Thymus (tissue), 11 donors: Measurements from ENCODE around the gene ZNF740. TPM values are rescaled to one million over a fixed set of nuclear protein-coding genes. Genes with fewer than 3 reads are reported as not detected.

ENCODE experiments used
- DNase-seq, 9 donors: peaks; one replicate each; pipeline ENCODE4 v3.0.0-alpha.2; 2013; ENCODE audit warnings: low spot score in 9 of 9, low read depth in 6 of 9, missing footprints in 1 of 9
- H3K27ac ChIP-seq, 2 donors: one replicate each; pipeline ENCODE4 v1.5.1; 2013; ENCODE audit warnings: control low read depth in 1 of 2, low read depth in 1 of 2, low read length in 1 of 2, mild to moderate bottlenecking in 1 of 2, moderate library complexity in 1 of 2
- H3K27me3 ChIP-seq, 2 donors: one replicate each; pipeline ENCODE4 v1.5.1; 2013; ENCODE audit warnings: low read length in 1 of 2; ENCODE audit not compliant: control insufficient read depth in 2 of 2, insufficient read depth in 1 of 2
- H3K36me3 ChIP-seq, 2 donors: one replicate each; pipeline ENCODE4 v1.5.1; 2013; ENCODE audit warnings: low read length in 1 of 2, mild to moderate bottlenecking in 1 of 2, moderate library complexity in 1 of 2; ENCODE audit not compliant: control insufficient read depth in 2 of 2, insufficient read depth in 2 of 2
- H3K4me1 ChIP-seq, 2 donors: one replicate each; pipeline ENCODE4 v1.5.1; 2013; ENCODE audit warnings: low read length in 2 of 2; ENCODE audit not compliant: control insufficient read depth in 2 of 2, insufficient read depth in 2 of 2
- H3K4me3 ChIP-seq, 2 donors: one replicate each; pipeline ENCODE4 v1.5.1; 2013; ENCODE audit warnings: low read length in 2 of 2, control low read depth in 1 of 2, mild to moderate bottlenecking in 1 of 2
- H3K9me3 ChIP-seq, 2 donors: one replicate each; pipeline ENCODE4 v1.5.1; 2013; ENCODE audit warnings: low read length in 1 of 2, mild to moderate bottlenecking in 1 of 2; ENCODE audit not compliant: control insufficient read depth in 2 of 2, insufficient read depth in 1 of 2
- WGBS: extraction: QIAGEN DNeasy Blood & Tissue Kit; methylation state at CpG from one replicate; pipeline ENCODE4 v1.1.7; 2013; 5-methylcytosine and 5-hydroxymethylcytosine counted together
- polyA plus RNA-seq: library from polyadenylated mRNA; stranded (reverse); fragments of 200-250 nt; gene quantifications from one replicate; pipeline ENCODE4 v1.2.3, GENCODE V29; 2013
- total RNA-seq: library from RNA; stranded (reverse); fragments of 120-200 nt; gene quantifications from one replicate; pipeline ENCODE4 v1.2.4, GENCODE V29; 2013
- donor health status: healthy.

Gene ZNF740
- total and polyA plus RNA-seq, 2 donors = 10.3 to 22.6 TPM

GRCh38 chr12:53239643-53240258 is 59.2 kb downstream of the ZNF740 start:
- H3K4me3 ChIP-seq = no peak overlapping the region
- no peak for DNase-seq
- peaks cover 0 to 9% of the 10 kb centered on the region in 2 donors for H3K27me3 ChIP-seq
- H3K27ac ChIP-seq = no peak overlapping the region
- H3K4me1 ChIP-seq = peaks cover 16 to 23% of the 10 kb centered on the region in 2 donors
- no peaks in the 10 kb centered on the region for H3K9me3 ChIP-seq
- 96% methylated on average over 10 of the region's 10 CpGs for WGBS
- no peaks in the 10 kb centered on the region for H3K36me3 ChIP-seq

GRCh38 chr12:53241623-53242412 is 61.3 kb downstream of the ZNF740 start:
- no peak for DNase-seq
- WGBS = 93% methylated on average over 11 of the region's 11 CpGs
- Histone ChIP-seq H3K27me3 (peaks cover 0 to 9% of the 10 kb centered on the region in 2 donors), H3K27ac (no peak overlapping the region), H3K9me3 (no peaks in the 10 kb centered on the region), H3K4me3 (no peak overlapping the region), H3K4me1 (peaks cover 0 to 2% of the 10 kb centered on the region in 2 donors), H3K36me3 (no peaks in the 10 kb centered on the region)

- Histone ChIP-seq H3K36me3 (no peaks in the 10 kb centered on the region), H3K27ac (no peak overlapping the region), H3K27me3 (peaks cover 0 to 9% of the 10 kb centered on the region in 2 donors), H3K9me3 (no peaks in the 10 kb centered on the region), H3K4me3 (no peak overlapping the region), H3K4me1 (no peaks in the 10 kb centered on the region)
- DNase-seq = no peak
- 93% methylated on average over 1 of the region's 1 CpG for WGBS
These were observed 63.8 kb downstream of the ZNF740 start for GRCh38 chr12:53244337-53244736.

Other genes starting within 250 kb of the ZNF740 start
- gene KRT18, start 231.6 kb upstream of the ZNF740 start, total RNA-seq = 23.6 TPM
- gene KRT18, start 231.6 kb upstream of the ZNF740 start, polyA plus RNA-seq = 60.2 TPM
- gene EIF4B, start 174.3 kb upstream of the ZNF740 start, total RNA-seq = 432 TPM
- gene EIF4B, start 174.3 kb upstream of the ZNF740 start, polyA plus RNA-seq = 148 TPM
- 2.3 TPM for gene TNS2, start 130.7 kb upstream of the ZNF740 start, total RNA-seq
- gene TNS2, start 130.7 kb upstream of the ZNF740 start, polyA plus RNA-seq = 40.4 TPM
- gene SPRYD3, start 101.3 kb upstream of the ZNF740 start, total RNA-seq = 9.1 TPM
- 17.3 TPM for gene SPRYD3, start 101.3 kb upstream of the ZNF740 start, polyA plus RNA-seq
- 10.0 TPM for gene IGFBP6, start 83.1 kb upstream of the ZNF740 start, total RNA-seq
- gene IGFBP6, start 83.1 kb upstream of the ZNF740 start, polyA plus RNA-seq = 27.4 TPM
- 0.61 TPM for gene SOAT2, start 77.2 kb upstream of the ZNF740 start, total RNA-seq
- 0.71 TPM for gene SOAT2, start 77.2 kb upstream of the ZNF740 start, polyA plus RNA-seq
- gene CSAD, start 203 bp downstream of the ZNF740 start, total RNA-seq = 7.6 TPM
- 61.7 TPM for gene CSAD, start 203 bp downstream of the ZNF740 start, polyA plus RNA-seq
- 18.9 TPM for gene ITGB7, start 26.5 kb downstream of the ZNF740 start, total RNA-seq
- 9.5 TPM for gene ITGB7, start 26.5 kb downstream of the ZNF740 start, polyA plus RNA-seq
- 4.6 TPM for gene RARG, start 51.5 kb downstream of the ZNF740 start, total RNA-seq
- 8.5 TPM for gene RARG, start 51.5 kb downstream of the ZNF740 start, polyA plus RNA-seq
- gene ESPL1, start 87.6 kb downstream of the ZNF740 start, total RNA-seq = 8.9 TPM
- gene ESPL1, start 87.6 kb downstream of the ZNF740 start, polyA plus RNA-seq = 1.7 TPM
- gene PFDN5, start 114.8 kb downstream of the ZNF740 start, total RNA-seq = 816 TPM
- 1,604 TPM for gene PFDN5, start 114.8 kb downstream of the ZNF740 start, polyA plus RNA-seq
- gene MYG1, start 119.0 kb downstream of the ZNF740 start, total RNA-seq = 53.0 TPM
- gene MYG1, start 119.0 kb downstream of the ZNF740 start, polyA plus RNA-seq = 57.9 TPM
- gene AAAS, start 140.9 kb downstream of the ZNF740 start, total RNA-seq = 52.7 TPM
- gene AAAS, start 140.9 kb downstream of the ZNF740 start, polyA plus RNA-seq = 53.3 TPM
- gene SP7, start 155.6 kb downstream of the ZNF740 start, total RNA-seq = not detected
- gene SP7, start 155.6 kb downstream of the ZNF740 start, polyA plus RNA-seq = 0.02 TPM
- gene SP1, start 199.5 kb downstream of the ZNF740 start, total RNA-seq = 37.4 TPM
- 17.6 TPM for gene SP1, start 199.5 kb downstream of the ZNF740 start, polyA plus RNA-seq
- gene AMHR2, start 243.1 kb downstream of the ZNF740 start, total RNA-seq = 0.05 TPM
- 0.14 TPM for gene AMHR2, start 243.1 kb downstream of the ZNF740 start, polyA plus RNA-seq